OCI-LY7 (cell line): ENCODE results near the gene GRHL3.

ENCODE experiments used
- CTCF ChIP-seq: fragments of 200-600 bp; sonication (generic); conservative IDR thresholded peaks from 2 replicates; pipeline ENCODE4 v1.5.1; 2014; ENCODE audit warnings: mild to moderate bottlenecking, antibody characterized with exemption, low read length, moderate library complexity, mixed read lengths
- EZH2phosphoT487 ChIP-seq: fragments of 200-600 bp; sonication (generic); IDR thresholded peaks from 2 replicates; pipeline ENCODE4 v1.6.1; 2018; ENCODE audit warnings: low read depth, borderline replicate concordance, mild to moderate bottlenecking, mixed run types, antibody characterized with exemption, low read length, moderate library complexity, mixed read lengths

GRCh38 chr1:24322470-24323177 lies 3.5 kb downstream of the GRHL3 start:
- TF ChIP-seq EZH2phosphoT487: no peak
- no peak for TF ChIP-seq CTCF
